GM18526 (cell line): ENCODE results near the gene ABCD3.

ENCODE experiments used
- POLR2A ChIP-seq: IDR thresholded peaks from 3 replicates; pipeline ENCODE4 v1.6.1; 2011; ENCODE audit not compliant: insufficient read length; ENCODE audit errors: extremely low read depth

ABCD3 gene

DNA sequence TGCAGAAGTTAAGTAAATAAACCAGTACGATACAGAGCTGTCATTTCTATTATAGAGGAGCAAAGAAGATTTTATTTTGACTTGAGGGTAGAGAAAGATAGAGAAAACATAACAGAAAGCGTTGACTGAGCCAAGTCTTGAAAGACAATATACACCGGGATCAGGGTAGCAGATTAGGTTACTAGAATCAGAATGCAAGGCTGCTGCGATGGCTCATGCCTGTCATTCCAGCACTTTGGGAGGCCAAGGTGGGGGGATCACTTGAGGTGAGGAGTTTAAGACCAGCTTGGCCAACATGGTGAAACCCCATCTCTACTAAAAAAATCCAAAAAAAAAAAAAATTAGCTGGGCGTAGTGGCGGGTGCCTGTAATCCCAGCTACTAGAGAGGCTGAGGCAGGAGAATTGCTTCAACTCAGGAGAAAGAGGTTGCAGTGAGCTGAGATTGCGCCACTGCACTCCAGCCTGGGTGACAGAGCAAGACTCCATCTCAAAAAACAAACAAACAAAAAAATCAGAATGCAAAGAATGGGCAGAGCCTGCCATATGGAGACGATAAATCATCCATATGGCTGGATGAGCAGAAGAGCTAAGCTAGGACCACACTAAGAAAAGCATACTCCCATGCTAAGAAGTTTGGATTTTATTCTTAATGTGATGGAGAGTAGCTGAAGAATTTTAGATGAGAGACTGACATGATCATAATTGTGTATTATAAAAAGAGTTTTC is 9.9 kb upstream of the ABCD3 start:
- no peak for TF ChIP-seq POLR2A

DNA sequence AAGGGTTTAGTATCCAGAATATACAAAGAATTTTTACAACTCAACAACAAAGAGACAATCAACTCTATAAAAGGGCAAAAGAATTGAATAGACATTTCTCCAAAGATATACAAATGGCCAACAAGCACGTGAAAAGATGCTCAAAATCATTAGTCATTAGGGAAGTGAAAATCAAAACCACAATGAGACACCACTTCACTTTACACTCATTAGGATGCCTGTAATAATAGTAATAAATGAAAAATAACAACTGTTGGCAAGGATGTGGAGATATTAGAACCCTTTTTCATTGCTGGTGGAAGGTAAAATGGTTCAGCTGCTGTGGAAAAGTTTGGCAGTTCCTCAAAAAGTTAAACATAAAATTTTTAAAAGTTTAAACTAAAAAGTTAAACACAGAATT is 7.0 kb upstream of the ABCD3 start:
- TF ChIP-seq POLR2A = no peak

DNA sequence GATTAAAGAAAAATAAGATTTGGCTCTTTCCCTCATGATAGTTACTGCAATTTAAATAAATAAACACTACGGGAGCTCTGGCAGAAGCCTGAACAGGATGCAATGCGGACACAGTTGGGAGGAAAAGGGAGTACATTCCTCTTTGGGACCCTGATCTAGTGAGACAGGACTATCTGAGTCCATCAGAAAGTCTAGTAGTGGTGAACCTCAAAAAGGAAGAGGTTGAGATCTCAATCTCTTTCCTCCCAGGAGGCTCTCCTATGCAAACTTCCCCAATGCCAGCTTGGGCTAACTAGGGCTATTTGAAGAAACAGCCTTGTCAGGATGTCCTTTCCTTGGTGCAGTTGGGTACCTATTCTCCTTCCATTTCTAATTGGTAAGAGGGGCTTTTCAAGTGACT is 4.9 kb upstream of the ABCD3 start:
- no peak for TF ChIP-seq POLR2A

DNA sequence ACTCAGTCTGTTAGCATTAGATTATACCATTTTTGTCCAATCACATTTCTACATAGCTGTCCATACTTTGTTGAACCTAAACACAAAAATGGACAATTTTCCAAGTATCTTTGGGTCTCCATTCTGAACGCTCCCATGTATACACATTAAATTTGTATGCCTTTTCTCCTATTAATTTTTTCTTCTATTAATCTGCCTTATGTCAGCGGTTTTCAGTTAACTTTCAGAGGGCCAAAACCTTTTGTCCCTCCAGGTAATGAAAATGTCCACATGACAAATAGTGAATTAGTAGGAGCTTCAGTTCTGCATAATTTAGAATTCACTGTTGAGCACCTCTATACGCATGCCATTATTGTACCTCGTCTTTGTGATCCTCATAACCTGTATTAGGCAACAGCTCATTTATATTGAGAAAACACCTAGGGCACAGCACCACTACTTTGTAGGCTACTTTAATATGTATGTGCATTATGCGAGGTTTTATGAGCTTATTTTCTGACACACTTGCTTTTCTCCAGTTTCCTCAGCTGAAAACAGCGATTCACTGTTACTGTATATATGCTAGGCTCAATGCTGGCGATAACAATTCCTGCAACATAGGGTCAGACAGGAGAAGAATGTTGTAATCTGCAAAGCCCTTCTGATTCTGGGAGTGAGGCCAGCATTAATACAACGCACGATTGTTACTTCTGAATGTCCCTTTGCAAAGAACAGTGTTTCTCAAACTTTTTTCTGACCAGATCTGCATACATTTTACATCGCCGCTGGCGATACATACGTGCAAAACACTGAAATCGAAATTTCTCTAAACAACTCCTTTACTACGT is 1.1 kb upstream of the ABCD3 start:
- no peak for TF ChIP-seq POLR2A

DNA sequence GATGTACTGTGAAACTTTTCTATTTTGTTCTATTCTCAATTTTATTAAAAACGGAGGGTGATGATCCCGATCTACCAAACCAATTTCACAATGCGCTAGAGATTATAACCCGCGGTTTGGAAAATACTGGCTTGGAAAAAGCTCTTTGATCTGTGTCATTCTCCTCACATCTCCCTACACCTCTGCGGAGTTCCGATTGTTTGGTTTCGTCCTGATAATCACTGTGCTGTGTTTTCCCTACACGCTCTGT is 536 bp upstream of the ABCD3 start:
- no peak for TF ChIP-seq POLR2A

DNA sequence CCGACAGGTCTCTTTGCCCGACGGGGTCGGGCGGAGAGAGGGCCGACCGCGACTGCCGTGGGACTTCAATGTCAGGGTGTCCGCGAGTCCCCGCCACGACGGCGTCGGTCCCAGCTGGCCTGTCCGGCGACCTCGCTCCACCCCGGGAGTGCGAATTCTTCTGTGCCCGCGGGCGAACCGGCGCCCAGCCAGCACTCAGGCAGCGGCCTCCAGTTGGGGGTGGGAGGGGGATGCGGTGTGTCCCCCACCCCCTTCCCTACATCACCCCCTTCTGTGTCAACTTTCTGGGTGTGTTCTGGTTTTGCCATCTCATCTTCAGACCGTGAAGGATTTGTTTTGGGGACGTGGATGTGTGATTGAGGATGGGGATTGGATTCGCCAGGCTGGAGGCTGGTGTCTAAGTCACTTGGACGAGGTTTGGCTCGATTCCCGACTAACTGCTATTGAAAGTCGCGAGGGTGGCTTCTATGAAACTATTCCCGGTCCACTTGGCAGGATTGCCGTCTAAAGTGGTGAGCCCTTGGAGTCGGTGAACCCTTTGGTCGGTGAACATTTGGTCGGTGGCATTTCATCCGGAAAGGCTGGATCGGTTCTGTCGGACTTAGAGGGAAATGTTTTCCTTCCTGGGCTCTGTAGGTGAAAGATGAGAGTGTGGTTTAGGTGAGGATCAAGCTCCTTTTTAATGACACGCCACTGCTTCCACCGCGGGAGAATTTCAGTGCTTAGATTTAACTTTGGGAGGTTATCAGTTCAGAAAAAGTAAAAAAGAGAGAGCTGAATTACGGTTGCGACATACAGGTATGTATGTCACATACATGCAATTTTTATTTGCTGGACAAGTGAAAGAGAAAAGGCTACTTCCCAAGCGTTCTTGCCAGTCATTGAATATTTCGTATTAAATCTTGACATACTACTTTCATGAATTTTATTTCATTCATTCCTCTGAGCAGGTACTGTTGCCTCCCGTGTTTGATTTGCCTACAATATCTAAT is 771 bp downstream of the ABCD3 start:
- TF ChIP-seq POLR2A = no peak

DNA sequence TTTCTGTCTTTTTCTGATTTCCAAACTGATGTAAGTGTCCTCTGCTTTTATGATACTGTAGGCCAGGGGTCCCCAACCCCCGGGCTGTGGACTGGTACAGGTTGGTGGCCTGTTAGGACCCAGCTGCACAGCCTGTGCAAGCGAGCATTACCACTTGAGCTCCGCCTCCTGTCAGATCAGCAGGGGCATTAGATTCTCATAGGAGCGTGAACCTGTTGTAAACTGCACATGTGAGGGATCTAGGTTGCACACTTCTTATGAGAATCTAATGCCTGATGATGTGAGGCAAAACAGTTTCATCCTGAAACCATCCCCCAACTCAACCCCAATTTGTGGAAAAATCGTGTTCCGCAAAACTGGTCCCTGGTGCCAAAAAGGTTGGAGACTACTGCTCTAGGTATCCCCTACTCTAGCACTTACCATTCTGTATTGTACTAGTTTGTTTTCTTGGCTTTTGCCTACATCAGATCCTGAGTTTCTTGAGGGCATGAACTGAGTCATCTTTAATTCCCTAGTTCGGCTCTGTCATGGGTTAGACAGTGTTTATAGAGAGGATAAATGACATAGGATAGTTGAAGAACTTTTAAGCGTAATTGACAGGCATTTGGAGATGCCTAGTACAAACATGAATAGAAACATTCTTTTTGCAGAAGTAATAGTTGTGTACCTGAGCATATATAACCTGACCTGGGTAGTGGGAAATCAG is 4.1 kb downstream of the ABCD3 start:
- no peak for TF ChIP-seq POLR2A

DNA sequence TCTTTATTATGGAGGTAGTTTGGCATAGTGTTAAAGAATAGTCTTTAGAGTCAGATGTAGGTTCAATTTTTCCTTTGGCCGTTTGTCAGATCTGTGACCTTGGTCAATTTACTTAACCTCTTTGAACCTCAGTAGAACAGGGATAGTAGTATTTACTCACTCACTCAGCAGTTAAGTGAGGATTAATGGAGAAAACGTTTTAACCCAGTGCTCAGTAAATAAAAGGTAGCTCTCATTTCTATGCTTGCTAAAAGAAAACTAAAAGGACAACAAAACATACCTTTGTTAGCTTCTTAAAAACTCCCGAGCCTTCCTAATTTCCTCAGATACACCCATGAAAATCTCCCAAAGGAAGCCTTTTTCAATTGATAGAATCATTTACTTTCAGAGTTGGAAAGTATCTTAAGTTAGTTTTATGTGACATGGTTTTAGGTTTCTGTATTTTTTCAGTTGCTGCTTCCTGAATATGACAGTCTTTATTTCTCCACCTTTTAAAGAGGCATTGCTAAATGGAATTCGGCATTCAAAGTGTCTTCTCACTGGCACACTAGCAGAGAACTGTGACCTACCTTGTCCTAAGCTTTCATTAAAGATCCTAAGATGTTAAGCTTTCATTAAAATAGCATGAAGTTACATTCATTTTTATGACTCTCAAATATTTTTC is 7.8 kb downstream of the ABCD3 start:
- no peak for TF ChIP-seq POLR2A

DNA sequence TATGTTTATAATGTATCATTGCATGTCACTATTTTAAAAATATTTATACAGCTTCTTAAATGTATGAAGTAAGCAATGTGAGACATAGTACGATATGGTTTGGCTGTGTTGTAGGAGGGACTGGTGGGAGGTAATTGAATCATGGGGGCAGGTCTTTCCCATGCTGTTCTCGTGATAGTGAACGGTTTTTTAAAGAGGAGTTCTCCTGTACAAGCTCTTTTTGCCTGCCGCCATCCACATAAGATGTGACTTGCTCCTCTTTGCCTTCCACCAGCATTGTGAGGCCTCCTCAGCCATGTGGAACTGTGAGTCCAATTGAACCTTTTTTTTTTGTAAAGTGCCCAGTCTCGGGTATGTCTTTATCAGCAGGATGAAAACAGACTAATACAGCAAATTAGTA is 10.3 kb downstream of the ABCD3 start:
- TF ChIP-seq POLR2A = no peak

DNA sequence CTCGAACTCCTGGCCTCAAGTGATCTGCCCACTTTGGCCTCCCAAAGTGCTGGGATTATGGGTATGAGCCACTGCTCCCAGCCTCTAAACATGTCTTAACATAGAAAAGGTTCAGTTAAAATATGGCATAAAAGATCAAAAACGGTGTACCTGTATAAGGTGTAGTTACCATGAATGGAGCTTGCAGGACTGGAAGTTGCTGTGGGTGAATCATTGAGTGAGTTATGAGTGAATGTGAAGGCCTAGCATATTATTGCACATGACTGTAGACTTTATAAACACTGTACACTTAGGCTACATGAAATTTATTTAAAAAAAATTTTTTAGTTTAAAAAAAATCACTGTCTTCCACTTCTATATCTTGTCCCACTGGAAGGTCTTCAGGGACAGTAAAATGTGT is 15.7 kb downstream of the ABCD3 start:
- no peak for TF ChIP-seq POLR2A

DNA sequence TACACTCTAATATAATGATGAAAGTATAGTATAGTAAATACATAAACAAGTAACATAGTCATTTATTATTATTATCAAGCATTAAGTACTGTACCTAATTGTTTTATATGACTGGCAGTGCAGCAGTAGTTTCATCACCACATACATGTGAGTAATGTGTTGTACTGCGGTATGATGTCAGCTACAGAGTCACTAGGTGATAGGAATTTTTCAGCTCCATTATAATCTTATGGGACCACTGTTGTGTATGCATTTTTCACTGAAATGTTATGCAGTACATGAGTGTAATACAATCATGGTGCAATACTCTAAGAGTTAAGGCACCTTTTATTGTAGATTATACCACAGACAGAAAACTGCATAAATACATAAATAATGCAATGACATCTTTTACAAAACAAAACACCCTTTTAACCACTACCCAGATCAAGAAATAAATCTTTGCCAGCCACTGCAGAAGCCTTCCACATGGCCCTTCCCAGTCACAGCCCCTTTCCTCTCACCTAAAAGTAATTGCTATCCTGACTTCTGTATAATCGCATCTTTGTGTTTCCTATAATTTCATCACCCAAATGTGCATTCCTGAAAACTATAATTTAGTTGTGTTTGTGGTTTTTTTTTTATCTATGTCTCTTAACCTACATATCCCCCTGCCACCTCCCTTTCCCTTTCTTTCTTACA is 16.3 kb downstream of the ABCD3 start:
- no peak for TF ChIP-seq POLR2A

DNA sequence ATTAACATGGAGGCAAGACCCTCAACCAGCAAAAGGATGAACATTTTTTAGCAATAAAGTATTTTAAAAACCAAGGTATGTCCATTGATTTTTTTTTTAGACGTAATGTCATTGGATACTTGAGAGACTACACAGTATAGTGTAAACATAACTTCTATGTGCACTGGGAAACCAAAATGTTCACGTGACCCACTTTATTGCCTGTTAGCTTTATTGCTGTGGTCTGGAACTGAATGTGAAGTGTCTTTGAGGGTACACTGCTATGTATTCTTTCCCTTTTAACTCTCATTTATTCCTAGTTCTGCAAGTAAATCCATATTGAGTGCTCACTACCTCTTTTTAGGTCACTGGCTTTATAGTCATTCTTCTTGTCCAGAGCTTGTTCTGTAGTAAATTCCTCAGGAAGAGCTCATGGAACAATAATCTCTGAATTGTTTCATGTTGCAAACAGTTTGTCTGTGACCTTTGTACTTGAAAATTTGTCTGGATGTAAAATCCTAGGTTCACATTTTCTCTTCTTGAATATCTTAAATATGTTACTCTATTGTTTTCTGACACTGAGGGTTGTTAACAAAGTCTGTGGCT is 20.6 kb downstream of the ABCD3 start:
- no peak for TF ChIP-seq POLR2A

DNA sequence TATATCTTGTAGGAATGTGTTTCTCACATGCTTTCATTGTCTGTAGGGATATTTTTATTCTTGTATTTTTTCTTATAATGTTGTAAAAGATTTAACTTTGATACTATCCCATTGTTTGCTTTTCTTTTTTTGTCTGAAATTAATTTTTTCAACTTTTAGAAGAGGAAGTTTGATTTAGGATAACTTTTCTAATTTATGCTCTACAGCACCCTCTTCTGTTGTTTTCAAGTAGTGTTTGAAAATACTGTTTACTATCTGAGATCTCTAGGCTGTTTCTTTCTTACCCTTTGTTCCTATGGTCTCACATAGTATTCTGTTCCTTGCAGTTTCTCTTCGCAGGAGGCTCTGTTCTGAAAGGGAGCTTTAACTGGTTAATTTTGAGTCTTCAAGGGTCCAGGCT is 21.9 kb downstream of the ABCD3 start:
- TF ChIP-seq POLR2A = no peak

DNA sequence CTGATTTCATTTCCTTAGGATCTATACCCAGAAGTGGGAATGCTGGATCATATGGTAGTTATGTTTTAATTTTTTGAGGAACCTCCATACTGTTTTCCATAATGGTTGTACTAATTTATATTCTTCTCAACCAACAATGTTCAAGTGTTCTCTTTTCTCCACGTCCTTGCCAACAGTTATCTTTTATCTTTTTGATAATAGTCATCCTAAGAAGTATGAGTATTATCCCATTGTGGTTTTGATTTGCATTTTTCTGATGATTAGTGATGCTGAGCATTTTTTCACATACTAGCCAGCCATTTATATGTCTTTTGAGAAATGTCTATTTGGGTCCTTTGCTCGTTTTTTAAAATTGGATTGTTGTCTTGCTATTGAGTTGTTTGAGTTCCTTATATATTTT is 38.5 kb downstream of the ABCD3 start:
- no peak for TF ChIP-seq POLR2A
